ENCODE results near the gene CHN1. TPM values are rescaled to one million over a fixed set of nuclear protein-coding genes. Genes with fewer than 3 reads are reported as not detected.

Gene CHN1
- total and polyA plus RNA-seq, 2 of the 8 experiments (the other 6 are each of a cell fraction or from before 2014, with no cell fraction given) = 54.0 to 65.7 TPM

- TF ChIP-seq ATF2 (IDR thresholded peaks at IDR 0.05; ENCODE audit: low read length) = no peak
- no peak for TF ChIP-seq RXRA (IDR thresholded peaks at IDR 0.05; ENCODE audit: insufficient read depth, low read depth, low read length)
- no peak for TF ChIP-seq EGR1 (IDR thresholded peaks at IDR 0.05; ENCODE audit: borderline replicate concordance, low read depth, low read length)
- no peak for TF ChIP-seq RAD21 (IDR thresholded peaks at IDR 0.05 in 1 of 2, conservative IDR thresholded peaks at IDR 0.05 in 1 of 2; ENCODE audit: low read depth in 2 of 2, low read length in 2 of 2)
- no peak for TF ChIP-seq TAF7 (optimal IDR thresholded peaks at IDR 0.05; ENCODE audit: borderline replicate concordance, low read depth, low read length)
- TF ChIP-seq FOSL1 (IDR thresholded peaks at IDR 0.05; ENCODE audit: insufficient read depth, low read depth, low read length) = no peak
- TF ChIP-seq CBX8 (IDR thresholded peaks at IDR 0.05; ENCODE audit: borderline replicate concordance, low read depth, low read length) = no peak
- TF ChIP-seq SP2 (IDR thresholded peaks at IDR 0.05; ENCODE audit: low read length) = no peak
- TF ChIP-seq GABPA (IDR thresholded peaks at IDR 0.05; ENCODE audit: borderline replicate concordance, insufficient read depth, low read length) = no peak
- no peak for TF ChIP-seq TBP (IDR thresholded peaks at IDR 0.05; ENCODE audit: low read depth, low read length)
Observed at GRCh38 chr2:174949988-174950687, 55.0 kb downstream of the CHN1 start (continued).

All from H1 (cell line).